Skin of body (tissue), 2 donors: Measurements from ENCODE around the gene NLGN3. TPM values are rescaled to one million over a fixed set of nuclear protein-coding genes. Genes with fewer than 3 reads are reported as not detected.
"Not testable (repeated sequence)": the region's sequence is repeated elsewhere in the genome, so short reads cannot be mapped to it uniquely, and the experiment has no call there.

Source experiments
- DNase-seq: peaks from one replicate; lab custom pipeline; 2025; lab: John Stamatoyannopoulos, UW
- total RNA-seq: library from RNA; depleted of rRNA; stranded (reverse); fragments of >200 nt; gene quantifications from one replicate; pipeline ENCODE4 v1.2.3, GENCODE V29; 2014

NLGN3 gene
- total RNA-seq, 1 donor from 2014 or later, result 1.4 TPM

DNA sequence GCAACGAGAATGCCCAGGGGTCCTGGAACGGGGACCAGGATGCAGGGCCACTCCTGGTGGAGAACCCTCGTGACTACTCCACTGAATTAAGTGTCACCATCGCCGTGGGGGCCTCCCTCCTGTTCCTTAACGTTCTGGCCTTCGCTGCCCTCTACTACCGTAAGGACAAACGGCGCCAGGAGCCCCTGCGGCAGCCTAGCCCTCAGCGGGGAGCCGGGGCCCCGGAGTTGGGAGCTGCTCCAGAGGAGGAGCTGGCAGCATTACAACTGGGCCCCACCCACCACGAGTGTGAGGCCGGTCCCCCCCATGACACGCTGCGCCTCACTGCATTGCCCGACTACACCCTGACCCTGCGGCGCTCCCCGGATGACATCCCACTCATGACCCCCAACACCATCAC lies 24.9 kb downstream of the NLGN3 start:
- no peak for DNase-seq

DNA sequence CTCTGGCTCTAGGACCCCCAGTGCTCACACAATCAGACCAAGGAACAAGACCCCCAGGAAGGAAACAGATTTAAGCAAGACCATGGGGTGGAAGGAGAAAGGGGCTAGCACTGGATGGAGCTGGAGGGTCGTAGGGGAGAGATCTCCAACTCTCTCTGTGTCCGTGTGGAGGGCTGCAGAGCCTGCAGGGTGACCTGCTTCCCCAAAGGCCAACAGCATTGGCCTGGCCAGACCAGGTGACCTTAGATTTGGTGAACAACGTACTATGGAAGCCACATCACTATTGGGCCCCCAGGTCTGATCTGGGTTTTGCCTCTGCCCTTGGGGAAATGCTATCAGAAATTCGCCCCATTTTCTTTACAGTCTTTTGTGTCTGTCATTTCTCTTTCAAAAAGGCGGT lies 26.0 kb downstream of the NLGN3 start:
- DNase-seq, result no peak

DNA sequence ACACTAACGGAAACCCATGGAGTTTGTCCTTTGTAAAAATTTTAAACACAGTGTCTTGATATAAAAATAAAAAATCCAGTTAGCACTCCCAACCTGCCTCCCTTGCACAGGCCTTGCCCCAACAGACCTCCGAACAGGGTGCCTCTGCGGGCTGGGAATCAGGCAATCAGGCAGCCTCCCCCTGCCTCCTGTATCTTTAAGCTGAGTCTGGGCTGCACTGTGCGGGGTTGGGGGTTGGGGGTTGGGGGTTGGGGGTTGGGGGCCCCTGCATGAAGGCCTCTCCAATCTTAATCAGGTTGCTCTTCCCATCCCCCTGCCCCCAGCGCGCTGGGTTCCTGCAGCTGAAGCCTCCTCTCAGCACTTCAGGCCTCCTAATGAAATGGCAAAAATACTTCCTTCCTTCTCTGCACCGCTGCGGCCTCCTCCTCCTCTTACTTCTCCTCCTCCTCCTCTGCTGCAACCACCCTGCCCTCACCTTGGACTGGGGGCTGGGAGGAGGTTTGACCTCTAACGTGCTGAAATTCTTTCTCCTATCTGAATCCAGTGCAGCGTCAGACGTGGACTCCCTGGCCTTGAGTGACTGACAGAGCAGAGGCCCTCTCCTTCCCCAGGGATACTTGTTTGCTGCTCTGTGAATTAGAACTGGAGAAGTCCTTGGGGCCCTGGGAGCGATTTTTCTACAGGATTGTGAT lies 26.6 kb downstream of the NLGN3 start:
- no peak for DNase-seq

DNA sequence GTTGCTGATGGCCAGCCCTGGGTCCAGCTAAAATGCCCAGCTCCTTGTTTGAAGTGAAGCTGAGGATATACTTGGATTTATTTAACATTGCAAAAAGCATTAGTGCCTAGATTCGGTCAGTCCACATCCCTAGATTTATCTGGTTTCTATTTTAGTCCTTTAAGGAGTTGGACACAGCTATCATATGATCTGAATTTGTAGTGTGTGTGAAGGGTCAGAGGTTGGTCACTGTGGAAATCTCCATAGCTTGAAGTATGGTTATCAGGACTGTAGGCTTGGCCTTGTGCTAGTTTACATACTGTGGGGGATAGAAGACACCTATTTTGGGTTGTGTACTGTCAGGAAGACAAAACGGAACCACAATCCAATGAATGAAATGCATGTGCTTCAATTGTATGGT lies 28.8 kb downstream of the NLGN3 start:
- DNase-seq, result no peak

DNA sequence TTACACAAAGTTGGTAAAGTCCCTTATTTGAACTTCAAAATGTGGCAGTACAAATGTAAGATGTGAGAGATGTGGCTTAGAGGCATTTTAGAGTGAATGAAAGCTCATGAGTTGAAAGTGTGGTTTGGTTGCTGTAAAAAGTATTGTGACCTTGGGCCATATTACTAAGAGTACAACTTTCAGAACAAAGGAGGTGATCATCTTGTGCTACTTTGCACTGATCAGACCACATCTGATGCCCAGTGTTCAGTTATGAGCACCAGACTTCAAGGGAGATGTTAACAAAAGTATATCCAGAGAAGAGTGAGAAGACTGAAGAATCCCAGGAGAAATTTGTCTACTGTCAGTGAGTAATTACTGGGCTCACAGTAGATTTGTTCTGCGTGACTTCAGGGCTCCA lies 30.2 kb downstream of the NLGN3 start:
- no peak for DNase-seq

DNA sequence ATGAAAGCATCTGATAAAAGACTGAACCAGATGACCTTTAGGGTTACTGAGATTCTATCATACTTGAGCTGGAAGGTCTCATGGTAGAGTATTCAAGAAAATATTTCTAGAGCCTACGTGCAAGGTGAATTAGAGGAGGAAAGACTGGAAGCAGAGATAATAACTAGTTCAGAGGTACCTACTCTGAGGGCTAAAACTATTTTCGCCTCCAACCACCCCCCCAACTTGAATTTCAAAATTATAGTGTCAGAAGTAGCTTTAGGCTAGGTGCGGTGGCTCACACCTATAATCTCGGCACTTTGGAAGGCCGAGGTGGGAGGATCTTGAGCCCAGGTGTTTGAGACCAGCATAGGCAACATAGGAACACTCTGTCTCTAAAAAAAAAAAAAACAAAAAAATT lies 30.9 kb downstream of the NLGN3 start:
- DNase-seq, result no peak

DNA sequence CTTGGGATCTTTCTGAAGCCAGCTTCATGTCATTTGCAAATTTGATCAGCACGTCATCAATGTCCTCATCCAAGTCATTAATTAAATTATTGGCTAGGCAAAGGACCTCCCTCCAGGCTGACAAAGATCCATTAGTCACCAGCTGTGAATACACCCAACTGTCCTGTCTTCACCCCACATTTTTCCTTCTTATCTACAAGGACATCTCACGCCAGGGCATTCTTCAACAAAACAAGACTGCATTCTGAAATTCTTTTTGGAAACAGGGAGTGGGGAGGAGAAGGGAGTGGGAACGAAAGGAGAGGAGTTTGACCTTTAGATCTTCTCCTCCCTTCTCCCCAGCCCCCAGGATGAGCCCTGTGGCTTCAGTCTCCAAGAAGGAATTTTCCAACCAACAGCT lies 32.7 kb downstream of the NLGN3 start:
- DNase-seq, result no peak

DNA sequence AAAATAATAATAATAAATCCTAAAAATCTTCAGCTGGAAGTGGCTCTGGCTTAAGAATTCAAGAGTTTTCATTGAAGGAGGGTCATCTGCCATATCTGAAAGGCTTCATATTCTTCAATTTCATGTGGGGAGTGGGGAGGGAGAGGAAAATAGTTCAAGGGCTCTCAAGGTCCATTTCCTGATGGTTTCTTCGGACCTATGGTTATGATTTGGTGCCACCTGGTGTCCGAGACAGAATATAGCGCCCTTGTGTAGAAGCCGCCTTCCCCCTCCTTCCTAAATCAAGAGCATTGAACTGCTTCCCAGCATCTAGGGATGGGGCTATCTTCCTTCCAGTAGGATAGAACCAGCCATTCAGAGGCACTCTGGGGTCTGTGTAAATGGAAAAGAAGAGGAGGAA lies 34.3 kb downstream of the NLGN3 start:
- peak; percentile 6 for DNase-seq

DNA sequence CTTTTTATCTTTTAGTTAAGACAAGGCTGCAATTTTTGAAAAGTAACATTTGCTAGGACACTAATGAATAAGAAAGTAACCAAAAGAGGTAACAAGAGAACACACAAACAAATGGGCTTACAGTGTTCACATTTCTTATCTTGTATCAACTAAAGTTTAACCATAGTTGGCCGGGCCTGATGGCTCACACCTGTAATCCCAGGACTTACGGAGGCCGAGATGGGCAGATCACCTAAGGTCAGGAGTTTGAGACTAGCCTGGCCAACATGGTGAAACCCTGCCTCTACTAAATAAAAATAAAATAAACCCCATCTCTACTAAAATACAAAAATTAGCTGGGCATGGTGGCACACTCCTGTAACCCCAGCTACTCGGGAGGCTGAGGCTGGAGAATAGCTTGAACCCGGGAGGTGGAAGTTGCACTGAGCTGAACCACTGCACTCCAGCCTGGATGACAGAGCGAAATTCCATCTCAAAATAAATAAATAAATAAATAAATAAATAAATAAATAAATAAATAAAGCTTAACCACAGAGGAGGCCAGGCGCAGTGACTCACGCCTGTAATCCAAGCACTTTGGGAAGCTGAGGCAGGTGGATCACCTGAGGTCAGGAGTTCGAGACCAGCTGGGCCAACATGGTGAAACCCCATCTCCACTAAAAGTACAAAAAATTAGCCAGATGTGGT lies 36.1 kb downstream of the NLGN3 start:
- not testable (repeated sequence) for DNase-seq

DNA sequence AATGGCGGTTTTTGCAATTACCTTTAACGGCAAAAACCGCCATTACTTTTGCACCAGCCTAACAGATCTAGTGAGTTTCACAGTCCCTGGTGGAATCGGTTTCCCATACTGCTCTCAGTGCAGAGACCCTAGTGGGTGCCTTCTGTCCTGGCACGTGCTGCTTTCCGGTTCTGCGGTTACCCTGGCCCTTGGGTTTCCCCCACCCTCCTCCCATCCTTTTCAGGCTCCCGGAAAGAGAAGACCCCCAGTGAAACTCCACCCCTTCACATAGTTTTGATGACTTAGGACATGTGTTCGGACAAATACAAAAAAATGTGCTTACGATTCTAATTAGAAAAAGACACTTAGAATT lies 36.9 kb downstream of the NLGN3 start:
- DNase-seq, result no peak

DNA sequence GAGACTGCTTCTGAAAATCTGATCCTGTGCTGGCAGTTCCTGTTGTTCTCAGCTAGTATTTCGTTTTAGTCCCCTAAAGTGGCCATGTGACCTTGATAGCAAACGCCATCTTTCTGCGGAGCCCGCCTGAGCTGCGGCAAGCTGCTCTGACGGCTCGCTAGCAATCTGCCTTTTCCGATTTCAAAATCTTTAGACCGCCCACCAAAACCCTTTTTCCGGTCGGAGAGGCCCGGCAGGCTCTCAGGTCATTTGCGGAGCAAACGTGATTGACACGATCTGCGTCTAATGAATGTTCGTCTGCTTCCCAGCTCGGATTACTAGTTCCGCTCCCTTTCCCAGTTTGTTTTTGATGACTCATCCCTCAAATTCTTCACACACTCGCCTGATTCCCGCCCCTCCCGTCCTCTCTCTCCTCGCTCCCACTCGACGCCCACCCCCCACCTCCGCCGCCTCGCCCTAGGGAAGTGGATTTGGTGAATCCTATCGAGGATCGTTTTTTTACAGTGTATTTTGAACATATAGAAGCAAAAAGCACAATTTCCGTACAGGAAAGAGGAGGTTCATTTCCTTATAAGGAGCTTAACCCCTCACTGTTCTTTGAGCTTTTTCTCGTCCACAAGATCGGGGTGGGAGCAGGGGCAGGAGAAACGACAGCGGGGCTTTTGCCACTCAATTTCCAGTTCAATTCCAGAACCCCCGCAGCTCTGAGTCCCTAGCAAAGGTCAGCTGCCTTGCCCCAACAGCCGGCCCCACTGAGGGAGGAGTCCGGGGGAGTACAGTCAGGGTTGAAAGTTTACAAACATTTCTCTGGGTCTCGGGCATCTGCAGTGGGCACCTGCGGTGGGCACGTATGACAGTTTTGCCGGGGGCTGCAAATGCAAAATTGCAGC lies 37.5 kb downstream of the NLGN3 start:
- peak; percentile 97 for DNase-seq

DNA sequence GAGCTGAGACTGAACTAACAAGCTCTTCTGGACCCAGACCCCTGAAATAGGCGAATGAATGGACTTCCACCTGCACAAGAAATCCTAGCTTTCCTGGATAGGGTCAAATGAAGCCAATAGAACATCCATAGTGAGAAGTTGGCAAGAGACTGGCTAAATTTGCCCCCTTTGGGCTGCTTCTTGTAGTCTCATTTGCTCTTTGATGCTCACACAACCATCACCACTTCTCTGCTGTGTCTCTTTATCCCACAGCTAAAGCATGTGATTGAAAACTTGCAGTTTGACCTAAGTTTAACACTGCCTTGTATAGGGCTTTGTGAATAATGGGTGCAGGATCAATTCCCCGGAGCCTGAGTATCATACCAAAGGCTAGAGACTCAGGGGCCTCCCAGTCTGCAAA lies 38.2 kb downstream of the NLGN3 start:
- DNase-seq, result peak; percentile 1

DNA sequence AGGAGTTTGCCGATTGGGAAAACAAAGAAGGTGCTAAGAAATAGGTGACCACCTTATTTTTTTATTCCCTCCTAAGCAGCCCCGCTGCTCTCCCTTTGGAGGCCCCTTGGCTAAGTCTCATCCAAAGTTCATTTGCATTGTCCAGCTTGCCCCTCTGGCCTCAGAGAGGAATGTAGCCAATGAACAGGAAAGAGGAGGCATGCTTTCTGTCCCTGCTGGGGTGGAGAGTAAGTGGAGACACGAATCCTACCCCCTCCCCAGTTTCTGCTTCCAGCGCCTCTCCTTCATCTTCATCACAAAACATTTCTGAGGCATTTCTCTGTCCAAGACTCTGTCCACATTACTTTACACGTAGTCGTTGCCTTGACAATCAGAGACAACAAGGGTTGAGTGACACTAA lies 38.7 kb downstream of the NLGN3 start:
- no peak for DNase-seq

DNA sequence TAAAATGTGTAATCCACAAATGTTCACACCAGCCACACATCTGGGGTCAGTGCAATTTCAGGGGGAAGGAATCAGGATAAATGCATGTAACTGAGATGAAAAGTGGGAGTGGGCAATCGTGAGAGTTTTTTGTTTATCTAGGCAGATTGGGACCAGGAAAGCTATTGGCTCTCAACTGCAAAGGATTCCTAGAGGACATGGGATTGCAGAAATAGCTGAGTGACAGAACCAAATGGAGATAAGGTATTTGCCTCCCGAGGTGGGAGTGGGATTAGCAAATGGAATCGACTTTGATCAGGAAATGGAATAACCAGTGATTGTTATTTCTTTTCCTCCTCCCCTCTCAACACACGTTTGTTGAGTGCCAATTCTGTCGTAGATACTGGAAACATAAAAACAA lies 39.5 kb downstream of the NLGN3 start:
- no peak for DNase-seq

DNA sequence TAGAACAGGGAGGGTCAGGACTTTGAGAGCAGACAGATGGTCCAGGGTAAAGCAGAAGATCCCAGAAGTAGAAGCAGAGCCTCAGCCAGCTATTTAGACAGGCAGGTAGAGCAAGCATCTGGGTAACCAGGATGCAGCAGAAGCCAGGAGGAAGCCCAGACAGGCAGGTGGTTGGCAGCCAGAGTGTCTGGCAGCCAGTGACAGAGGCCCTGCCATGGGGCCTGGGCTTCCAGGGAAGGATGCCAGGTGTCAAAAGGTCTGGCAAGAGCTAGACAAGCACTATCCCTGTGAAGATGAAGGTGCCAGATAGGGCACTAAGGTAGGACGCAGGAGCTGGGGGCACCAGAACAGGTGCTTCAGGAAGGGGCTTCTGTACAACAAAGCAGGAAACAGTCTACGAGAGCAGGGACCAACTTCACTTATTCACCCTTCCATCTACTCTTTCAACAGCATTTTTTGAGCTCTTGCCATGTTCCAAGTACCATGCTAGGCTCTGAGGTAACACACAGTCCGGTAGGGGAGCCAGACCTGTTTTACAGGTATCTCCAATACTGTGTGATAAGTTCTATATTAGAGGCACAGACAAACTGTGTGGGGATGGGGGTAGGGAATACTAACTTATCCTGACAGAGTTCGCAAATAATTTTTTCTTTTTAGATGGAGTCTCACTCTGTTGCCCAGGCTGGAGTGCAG lies 40.3 kb downstream of the NLGN3 start:
- DNase-seq, result no peak

DNA sequence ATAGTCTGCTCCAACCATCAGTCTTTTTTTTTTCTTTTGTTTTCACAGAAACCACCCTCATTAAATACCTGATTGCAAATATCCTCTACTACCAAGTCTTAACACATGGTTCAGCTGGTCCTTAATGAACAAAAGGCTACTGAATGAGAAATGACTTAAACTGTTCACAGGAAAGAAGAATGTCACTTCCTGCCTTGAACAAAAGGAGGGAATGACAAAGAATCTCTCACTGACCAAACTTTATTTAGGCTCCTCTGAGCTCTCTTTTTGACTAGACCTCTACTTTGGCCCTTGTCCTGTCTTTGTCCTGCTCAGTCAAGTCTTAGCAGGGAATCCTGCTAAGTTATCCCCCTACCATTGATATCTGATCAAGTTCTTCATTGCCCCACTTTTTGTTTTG lies 46.6 kb downstream of the NLGN3 start:
- no peak for DNase-seq

DNA sequence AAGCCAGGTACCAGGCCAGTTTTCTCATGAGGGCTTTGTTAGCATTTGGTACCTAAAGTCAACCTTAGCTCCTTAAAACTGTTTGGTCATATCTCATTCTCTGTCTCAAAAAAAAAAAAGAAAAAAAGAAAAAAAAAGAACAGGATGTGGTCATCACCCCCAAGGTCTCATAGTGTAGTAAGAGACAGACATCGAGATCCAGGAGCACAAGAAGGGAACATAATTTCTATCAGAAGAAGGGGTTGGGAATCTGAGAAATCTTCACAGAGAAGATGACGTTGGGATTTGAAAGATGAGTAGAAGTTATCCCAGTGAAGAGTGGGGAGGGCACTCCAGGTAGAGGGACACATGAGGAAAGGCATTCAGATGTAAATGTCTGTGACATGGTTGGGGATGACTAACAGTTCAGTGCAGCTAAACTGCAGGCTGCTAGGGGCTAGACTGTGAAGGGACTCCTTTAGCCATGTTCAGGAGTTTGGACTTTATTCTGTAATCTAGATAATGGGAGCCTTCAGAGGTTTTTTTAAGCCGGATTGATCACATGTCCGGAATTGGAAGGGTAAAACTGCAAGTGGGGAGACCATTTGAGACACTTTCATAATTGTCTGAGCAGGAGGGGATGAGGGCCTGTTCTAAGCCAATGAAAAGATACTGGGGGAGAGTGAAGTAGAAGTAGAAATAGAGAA lies 51.5 kb downstream of the NLGN3 start:
- DNase-seq, result no peak

DNA sequence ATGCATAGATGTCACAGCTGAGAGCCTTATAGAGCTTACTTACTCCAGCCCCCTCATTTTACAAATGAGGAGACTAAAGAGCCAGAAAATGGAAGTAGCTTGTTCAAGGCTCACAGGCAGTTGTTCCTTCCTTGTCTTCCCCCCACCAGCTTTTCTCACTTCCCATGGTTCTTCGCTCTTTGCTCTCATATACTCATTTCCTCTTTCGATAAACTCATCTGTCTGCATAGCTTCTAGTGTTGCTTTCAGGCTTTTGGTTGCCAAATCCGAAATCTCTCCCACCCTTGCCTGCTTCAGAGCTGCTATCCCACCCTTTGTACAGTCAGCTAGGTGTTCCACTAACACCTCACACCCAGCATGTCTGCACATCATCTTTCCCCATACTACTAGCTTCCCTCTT lies 53.4 kb downstream of the NLGN3 start:
- no peak for DNase-seq

DNA sequence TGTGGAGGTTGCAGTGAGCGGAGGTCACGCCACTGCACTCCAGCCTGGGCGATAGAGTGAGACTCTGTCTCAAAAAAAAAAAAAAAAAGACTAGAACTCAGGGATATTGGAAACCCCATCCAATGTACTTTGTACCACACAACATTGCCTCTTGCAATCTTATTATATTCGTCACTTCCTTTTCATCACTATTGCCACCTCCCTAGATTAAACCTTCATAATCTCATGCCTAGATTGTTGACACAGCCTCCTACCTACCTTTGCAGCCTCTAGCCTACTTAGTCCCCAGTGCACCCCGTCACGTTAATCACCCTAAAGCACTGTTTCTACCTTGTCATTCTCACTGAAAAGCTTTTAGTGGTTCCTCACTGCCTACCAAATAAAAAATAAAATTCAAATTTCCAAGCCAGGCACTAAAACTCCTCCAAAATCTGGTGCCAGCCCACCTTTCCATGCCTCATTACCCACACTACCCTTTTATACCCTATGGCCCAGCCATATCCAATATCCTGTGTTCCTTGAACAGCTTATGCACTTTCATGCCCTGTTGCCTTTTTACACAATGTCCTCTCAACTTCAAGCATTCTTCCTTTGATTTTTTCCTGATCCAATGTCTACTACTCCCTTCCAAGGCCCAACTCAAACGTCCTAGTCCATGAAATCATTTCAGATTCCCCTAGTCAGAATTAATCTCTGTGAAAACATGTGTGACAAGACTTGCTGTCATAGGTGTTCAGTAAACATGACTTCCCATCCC lies 54.8 kb downstream of the NLGN3 start:
- no peak for DNase-seq

DNA sequence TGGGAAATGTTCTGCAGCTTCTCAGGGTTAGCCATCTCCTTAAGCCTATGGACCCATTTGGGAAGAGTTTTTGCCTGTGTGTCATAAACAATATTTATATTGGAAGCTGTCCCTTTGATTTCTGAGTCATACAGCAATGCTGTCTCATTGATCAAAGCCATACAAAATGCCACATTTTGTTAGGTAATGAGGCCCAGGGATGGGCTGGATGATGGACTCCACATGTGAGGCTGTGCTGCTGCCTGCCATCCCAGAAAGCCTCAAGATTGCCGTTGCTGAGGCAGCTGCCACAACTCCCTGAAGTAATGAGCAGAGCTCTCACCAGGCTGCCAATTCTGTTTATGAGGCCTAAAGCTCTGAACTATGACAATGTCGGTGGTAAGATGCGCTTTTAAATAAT lies 66.2 kb downstream of the NLGN3 start:
- no peak for DNase-seq

DNA sequence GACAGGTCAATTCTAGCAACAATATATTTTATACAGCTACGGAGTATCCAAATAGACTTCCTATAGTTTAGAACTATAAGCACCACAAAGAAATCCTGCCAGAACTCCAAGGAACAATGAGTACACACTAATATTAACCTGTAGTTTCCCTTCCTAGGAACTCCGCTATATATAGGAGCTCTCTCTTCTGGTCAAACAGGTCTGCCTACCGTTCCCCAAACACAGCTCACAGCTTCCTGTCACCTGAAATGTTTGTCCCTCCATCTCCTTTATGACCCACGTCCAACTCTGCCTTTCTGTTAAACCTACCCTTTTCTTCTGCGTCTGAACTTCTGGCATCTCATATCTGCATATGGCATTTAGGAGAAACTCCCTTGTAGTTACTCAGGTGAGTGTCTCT lies 67.9 kb downstream of the NLGN3 start:
- no peak for DNase-seq
